ENCODE data around the gene NPIPA3. TPM values are rescaled to one million over a fixed set of nuclear protein-coding genes. Genes with fewer than 3 reads are reported as not detected.
"Not testable (repeated sequence)": the region's sequence is repeated elsewhere in the genome, so short reads cannot be mapped to it uniquely, and the experiment has no call there.

Gene NPIPA3
- total RNA-seq, 2 donors from 2014 or later = 2.5 TPM; not detected in 1

DNA sequence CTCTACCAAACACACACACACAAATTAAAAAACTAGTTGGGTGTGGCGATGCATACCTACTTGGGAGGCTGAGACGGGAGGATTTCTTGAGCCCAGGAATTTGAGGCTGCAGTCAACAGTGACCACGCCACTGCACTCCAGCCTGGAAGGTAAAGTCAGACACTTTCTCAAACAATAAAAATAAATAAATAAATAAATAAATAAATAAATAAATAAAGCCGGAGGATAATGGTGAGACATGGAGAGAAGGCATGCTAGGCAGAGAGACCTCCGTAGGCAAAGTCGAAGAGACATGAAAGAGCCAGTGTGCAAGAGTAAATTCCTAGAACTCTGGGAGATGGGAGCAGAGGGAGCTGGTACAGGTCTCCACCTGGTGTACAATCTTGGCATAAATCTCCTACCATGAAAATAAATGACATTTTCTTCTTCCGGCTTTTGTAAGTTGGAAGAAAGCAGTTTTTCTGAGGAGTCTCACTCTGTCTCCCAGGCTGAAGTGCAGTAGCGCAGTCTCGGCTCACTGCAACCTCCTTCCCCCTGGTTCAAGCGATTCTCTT lies 37.7 kb downstream of the NPIPA3 start:
- ATAC-seq = peak; percentile 45
- intact Hi-C loops (cut with DNase I, micrococcal nuclease); DNase-seq: not testable (repeated sequence)

DNA sequence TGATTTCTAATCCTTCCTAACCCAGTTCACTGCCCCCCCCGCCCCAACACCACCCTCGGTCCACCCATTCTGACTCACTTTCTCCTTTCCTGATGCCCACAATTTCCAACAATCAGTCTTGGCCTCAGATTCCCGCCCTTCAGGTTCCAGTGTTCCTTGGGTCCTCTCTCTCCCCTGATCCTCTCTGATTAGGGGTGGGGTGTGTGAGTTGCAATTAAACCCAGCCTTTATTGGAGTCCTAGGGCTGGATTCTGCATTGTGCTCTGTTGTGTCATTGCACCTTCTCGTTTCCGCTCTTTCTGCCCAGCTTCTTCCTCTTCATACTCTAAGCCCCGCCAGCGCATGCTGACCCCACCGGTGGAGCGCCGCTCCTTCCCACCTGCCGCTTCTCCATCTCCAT lies 38.6 kb downstream of the NPIPA3 start:
- intact Hi-C loops (cut with DNase I, micrococcal nuclease); DNase-seq: not testable (repeated sequence)
- ATAC-seq = peak; percentile 71

DNA sequence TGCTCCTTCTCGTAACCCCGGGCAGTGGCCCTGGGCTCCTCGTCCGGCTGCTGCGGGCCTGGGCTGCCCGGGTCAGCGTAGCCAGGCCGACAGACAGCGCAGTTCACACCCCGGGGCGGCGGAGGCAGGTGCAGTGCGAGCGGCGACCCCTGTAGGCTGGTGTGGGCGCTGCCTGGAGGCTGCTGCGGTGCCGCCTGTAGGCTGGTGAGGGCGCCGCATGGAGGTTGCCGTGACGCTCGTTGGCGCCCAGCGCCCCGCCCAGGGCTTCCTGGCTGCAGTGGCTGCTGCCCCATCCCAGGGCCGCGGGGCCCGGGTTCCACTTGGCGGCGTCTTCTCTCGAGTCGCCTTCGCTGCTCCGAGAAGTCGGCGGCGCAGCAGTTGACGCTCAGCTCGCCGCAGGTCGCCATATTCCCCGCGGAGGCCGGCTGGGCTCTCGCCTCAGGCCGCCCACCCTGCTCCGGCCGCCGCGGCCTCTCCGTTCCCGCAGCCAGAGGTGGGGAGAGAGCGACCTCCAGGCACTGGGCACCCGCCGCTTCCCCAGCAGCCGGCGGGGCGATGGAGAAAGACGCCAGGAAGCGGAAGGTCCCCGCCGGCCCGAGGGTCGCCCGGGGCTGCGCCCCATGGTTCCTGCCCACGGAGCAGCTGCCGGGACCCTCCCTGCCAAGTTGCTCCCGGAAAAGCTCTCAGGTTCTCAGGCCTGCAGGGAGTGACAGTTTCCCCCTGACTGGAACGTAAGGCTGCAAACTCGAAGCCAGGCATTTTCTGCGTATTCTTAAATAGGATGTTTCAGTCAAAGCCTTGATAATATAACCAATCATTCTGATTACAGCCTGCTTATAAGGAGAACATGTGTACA lies 39.3 kb downstream of the NPIPA3 start, which contains the start of gene NPIPA2:
Gene NPIPA2, plus strand, starts transcription at position 261 of the 856 bp plus-strand sequence. CDS start 5,533 bp downstream, outside the sequence.
- ATAC-seq = peak; percentile 90
- intact Hi-C loops (cut with DNase I, micrococcal nuclease); DNase-seq: not testable (repeated sequence)

GRCh38 chr16:14773654-14774053 lies 70.4 kb downstream of the NPIPA3 start:
- not testable (repeated sequence) for ATAC-seq

GRCh38 chr16:14775624-14776023 lies 72.4 kb downstream of the NPIPA3 start:
- intact Hi-C loops (cut with DNase I, micrococcal nuclease); DNase-seq; ATAC-seq: not testable (repeated sequence)

More at GRCh38 chr16:14773654-14774053, 70.4 kb downstream of the NPIPA3 start:
- DNase-seq; intact Hi-C loops (cut with DNase I, micrococcal nuclease): not testable (repeated sequence)

Other genes starting within 250 kb of the NPIPA3 start
- gene PARN, start 73.2 kb upstream of the NPIPA3 start, total RNA-seq = 10 to 100 TPM; 24.3 to 29.8 TPM
- 10 to 100 TPM; 64.8 to 65.9 TPM for gene BFAR, start 70.5 kb upstream of the NPIPA3 start, total RNA-seq
- gene PLA2G10, start 9.1 kb upstream of the NPIPA3 start, total RNA-seq = 10 to 100 TPM; 39.1 to 56.7 TPM
- gene NPIPA2, start 39.1 kb downstream of the NPIPA3 start, total RNA-seq = 1 to 10 TPM in 1 of 2 donors, under 1 TPM in 1; 0.28 to 2.8 TPM
- gene NOMO1, start 130.3 kb downstream of the NPIPA3 start, total RNA-seq = 10 to 100 TPM; 82.1 to 85.3 TPM
- gene NPIPA1, start 234.0 kb downstream of the NPIPA3 start, total RNA-seq = 10 to 100 TPM; 54.7 to 73.6 TPM

All from left colon (tissue), 2 donors.